IMR-90 (cell line): Measurements from ENCODE around the gene TNRC18. TPM values are rescaled to one million over a fixed set of nuclear protein-coding genes. Genes with fewer than 3 reads are reported as not detected.

ENCODE experiments used
- ATAC-seq: fragments of 200-7000 bp; cut with Tn5 transposase; 2 replicates; pipeline ENCODE4 v1.9.1; 2020; ENCODE audit warnings: low read depth, mild to moderate bottlenecking, moderate library complexity
- BruUV-seq: library from RNA; stranded (reverse); fragments of 400-500 nt; replicated peaks from 2 replicates; lab custom pipeline; 2021; lab: Mats Ljungman, UMichigan
- CTCF ChIA-PET: fragments of 300-600 bp; formaldehyde crosslinking; extraction: SDS; loops from one replicate; lab custom pipeline; 2021; ENCODE audit warnings: antibody characterized with exemption; lab: Yijun Ruan, JAX
- POLR2A ChIA-PET: fragments of 300-600 bp; sonication (Branson Sonifier 250); formaldehyde crosslinking; loops from one replicate; lab custom pipeline; 2022; ENCODE audit warnings: antibody characterized with exemption; ENCODE audit not compliant: unreplicated experiment; lab: Charles Lee
- DNase-seq: peaks from one replicate; pipeline ENCODE4 v3.0.0; 2013
- H2AFZ ChIP-seq: replicated peaks from 2 replicates; pipeline ENCODE3; 2013; ENCODE audit warnings: low read length, mild to moderate bottlenecking; ENCODE audit not compliant: poor library complexity
- H2AK5ac ChIP-seq: 2 replicates; pipeline ENCODE4 v1.6.1; 2013; ENCODE audit warnings: low read depth, low read length, inconsistent platforms
- H2AK9ac ChIP-seq: replicated peaks from 2 replicates; pipeline ENCODE3; 2013; ENCODE audit warnings: mild to moderate bottlenecking, low read depth, low read length, moderate library complexity; ENCODE audit not compliant: poor library complexity
- H2BK120ac ChIP-seq: 2 replicates; pipeline ENCODE4 v1.6.1; 2013; ENCODE audit warnings: low read depth, low read length, inconsistent platforms
- H2BK15ac ChIP-seq: 3 replicates; pipeline ENCODE4 v1.6.1; 2013; ENCODE audit warnings: low read depth, low read length, inconsistent platforms
- H2BK20ac ChIP-seq: 2 replicates; pipeline ENCODE4 v1.6.1; 2013; ENCODE audit warnings: low read depth, mild to moderate bottlenecking, inconsistent platforms, low read length, moderate library complexity
- H2BK5ac ChIP-seq: 2 replicates; pipeline ENCODE4 v1.6.1; 2013; ENCODE audit warnings: mild to moderate bottlenecking, low read depth, low read length, inconsistent platforms; ENCODE audit not compliant: poor library complexity, severe bottlenecking
- H3K14ac ChIP-seq: replicated peaks from 2 replicates; pipeline ENCODE4 v1.6.1; 2013; ENCODE audit warnings: low read depth, low read length, inconsistent platforms
- H3K18ac ChIP-seq: 2 replicates; pipeline ENCODE4 v1.6.1; 2013; ENCODE audit warnings: low read depth, low read length, control low read depth
- H3K23ac ChIP-seq: 2 replicates; pipeline ENCODE4 v1.6.1; 2013; ENCODE audit warnings: low read depth, low read length, inconsistent platforms
- H3K27ac ChIP-seq: 2 replicates; pipeline ENCODE4 v1.5.1; 2013; ENCODE audit warnings: mild to moderate bottlenecking, control low read depth, low read length; ENCODE audit not compliant: insufficient read depth
- H3K27me3 ChIP-seq: 2 replicates; pipeline ENCODE4 v1.6.1; 2013; ENCODE audit warnings: low read length; ENCODE audit not compliant: control insufficient read depth, insufficient read depth
- H3K36me3 ChIP-seq: 2 replicates; pipeline ENCODE4 v1.6.1; 2013; ENCODE audit warnings: low read length, mixed read lengths; ENCODE audit not compliant: control insufficient read depth, insufficient read depth
- H3K4ac ChIP-seq: 2 replicates; pipeline ENCODE4 v1.6.1; 2013; ENCODE audit warnings: low read depth, low read length, inconsistent platforms
- H3K4me1 ChIP-seq: 2 replicates; pipeline ENCODE4 v1.6.1; 2013; ENCODE audit warnings: low read length, mixed read lengths; ENCODE audit not compliant: control insufficient read depth, insufficient read depth
- H3K4me2 ChIP-seq: 2 replicates; pipeline ENCODE4 v1.6.1; 2013; ENCODE audit warnings: low read depth, mild to moderate bottlenecking, control low read depth, low read length, moderate library complexity
- H3K4me3 ChIP-seq: 2 replicates; pipeline ENCODE4 v1.5.1; 2013; ENCODE audit warnings: low read depth, mild to moderate bottlenecking, control low read depth, low read length, moderate library complexity; ENCODE audit not compliant: insufficient read depth
- H3K56ac ChIP-seq: 2 replicates; pipeline ENCODE4 v1.6.1; 2013; ENCODE audit warnings: low read length, inconsistent platforms; ENCODE audit not compliant: insufficient read depth; ENCODE audit errors: extremely low read depth
- H3K79me1 ChIP-seq, 2 experiments: 2 replicates each; pipeline ENCODE4 v1.6.1; 2013; ENCODE audit warnings: low read length in 2 of 2, inconsistent platforms in 1 of 2, low read depth in 1 of 2
- H3K9ac ChIP-seq: 2 replicates; pipeline ENCODE4 v1.6.1; 2013; ENCODE audit warnings: low read depth, low read length, control low read depth
- H3K9me1 ChIP-seq: 2 replicates; pipeline ENCODE4 v1.6.1; 2013; ENCODE audit warnings: low read length, inconsistent platforms; ENCODE audit not compliant: insufficient read depth
- H3K9me3 ChIP-seq: 2 replicates; pipeline ENCODE4 v1.6.1; 2013; ENCODE audit warnings: low read length; ENCODE audit not compliant: control insufficient read depth, insufficient read depth
- H4K20me1 ChIP-seq: 2 replicates; pipeline ENCODE4 v1.6.1; 2013; ENCODE audit warnings: low read length, inconsistent platforms; ENCODE audit not compliant: insufficient read depth
- H4K5ac ChIP-seq: 2 replicates; pipeline ENCODE4 v1.6.1; 2013; ENCODE audit warnings: mild to moderate bottlenecking, low read depth, low read length, control low read depth
- H4K8ac ChIP-seq, 2 experiments: 2 replicates each; pipeline ENCODE4 v1.6.1; 2013; ENCODE audit warnings: low read depth in 2 of 2, low read length in 2 of 2, control low read depth in 1 of 2, inconsistent platforms in 1 of 2
- H4K91ac ChIP-seq: 2 replicates; pipeline ENCODE4 v1.6.1; 2013; ENCODE audit warnings: low read depth, low read length, inconsistent platforms; ENCODE audit not compliant: insufficient read depth
- BHLHE40 ChIP-seq: fragments of 150-350 bp; IDR thresholded peaks from 2 replicates; pipeline ENCODE4 v1.6.1; 2016; ENCODE audit warnings: mild to moderate bottlenecking, low read depth, low read length
- MAFK ChIP-seq: IDR thresholded peaks from 2 replicates; pipeline ENCODE4 v1.6.1; 2012; ENCODE audit warnings: low read depth, low read length, improper control_type of control experiment
- WGBS, 2 experiments: methylation state at CpG; one replicate each; pipeline versions ENCODE4 v1.1.5 to v1.1.7; 2013; ENCODE audit warnings: missing lambda C conversion rate in 2 of 2; ENCODE audit not compliant: insufficient read length in 1 of 2; ENCODE audit errors: extremely low coverage in 2 of 2; 5-methylcytosine and 5-hydroxymethylcytosine counted together
- dilution Hi-C: fragments of 300-500 bp; cut with HindIII; formaldehyde crosslinking; loops from one replicate; pipeline ENCODE4 v1.14.3; 2018; ENCODE audit warnings: low sequenced_read_pairs; ENCODE audit not compliant: unreplicated experiment
- in situ Hi-C: fragments of 300-500 bp; cut with MboI; formaldehyde crosslinking; loops from 3 replicates; pipeline ENCODE4 v1.14.3; 2019; ENCODE audit warnings: low sequenced_read_pairs, inconsistent platforms, mixed read lengths
- intact Hi-C: fragments of 100-400 bp; cut with micrococcal nuclease; formaldehyde crosslinking; loops from 2 replicates; pipeline ENCODE4 v1.10.0; 2022
- polyA plus RNA-seq, 3 experiments: library from polyadenylated mRNA; depleted of rRNA; stranded (reverse); fragments of >200 nt; gene quantifications; 2 replicates each; pipeline ENCODE4 v1.2.3, GENCODE V29; 2012; ENCODE audit warnings: low replicate concordance in 1 of 3
- total RNA-seq: library from RNA; depleted of rRNA; stranded (reverse); fragments of >200 nt; gene quantifications from 2 replicates; pipeline ENCODE4 v1.2.3, GENCODE V29; 2012

TNRC18 gene
- total and polyA plus RNA-seq, 2 of the 4 experiments (the other 2 are of a cell fraction), result 4.7 to 29.6 TPM

- Histone ChIP-seq H3K56ac (no peak overlapping the region), H3K36me3 (peaks cover 75% of the 10 kb centered on the region), H3K79me1 (peaks cover 15 to 70% of the 10 kb centered on the region in 2 experiments), H3K9me3 (no peaks in the 10 kb centered on the region), H3K4me3 (no peak overlapping the region), H3K4me1 (no peaks in the 10 kb centered on the region), H2AK9ac (no peak overlapping the region), H3K4me2 (no peak overlapping the region), H4K91ac (no peak overlapping the region), H3K4ac (no peak overlapping the region), H3K18ac (no peak overlapping the region), H4K20me1 (peaks cover 91% of the 10 kb centered on the region), H3K23ac (no peak overlapping the region), H3K14ac (no peak overlapping the region), H2BK120ac (no peak overlapping the region), H2BK5ac (no peak overlapping the region), H3K9ac (no peak overlapping the region), H4K5ac (no peak overlapping the region), H3K9me1 (no peaks in the 10 kb centered on the region), H4K8ac (no peak overlapping the region), H2AK5ac (no peak overlapping the region), H3K27ac (no peak overlapping the region), H2AFZ (no peak overlapping the region), H2BK15ac (no peak overlapping the region), H3K27me3 (no peaks in the 10 kb centered on the region), H2BK20ac (no peak overlapping the region)
- ATAC-seq, result no peak
- TF ChIP-seq BHLHE40 (no peak), MAFK (no peak)
- intact Hi-C loops, result no loop called here
- dilution Hi-C loops, result no loop called here
- DNase-seq, result no peak
- in situ Hi-C loops, result no loop called here
- 100% methylated on average over 1 of the region's 6 CpGs; no CpG with 5 or more reads in 1 of the 2 experiments for WGBS, 2 experiments
- ChIA-PET CTCF (interaction anchor here (0.5 kb wide), 1 partner anchor 58 kb away, joined by 3 read pairs; no protein-coding TSS in a partner anchor), POLR2A (no interaction called here)
- no TSS peak for BruUV-seq
These were observed 50.3 kb downstream of the TNRC18 start for GRCh38 chr7:5373300-5373699.
